Adrenal gland (tissue), 5 donors: ENCODE data around the gene PSTK.

Experiments used
- POLR2A ChIP-seq, 2 donors: fragments of 450-650 bp; IDR thresholded peaks; one replicate each; pipeline ENCODE4 v1.6.1; 2017; ENCODE audit warnings: antibody characterized with exemption in 2 of 2, mild to moderate bottlenecking in 2 of 2, moderate library complexity in 1 of 2
- TF ChIP-seq, protein P1 (sequence below), 6 experiments: fragments of 450-650 bp in 4 of 6; fragments of 200-600 bp in 2 of 6; sonication (generic) in 1 of 6; IDR thresholded peaks; 1 replicate in 5 of 6; 2 replicates in 1 of 6; pipeline versions ENCODE4 v1.5.1 to v1.8.0; 2016 to 2021; ENCODE audit warnings: antibody characterized with exemption in 6 of 6, mild to moderate bottlenecking in 2 of 6, moderate library complexity in 1 of 6
- donor health status: DM: no; HTN: no; CAD: no.

DNA sequence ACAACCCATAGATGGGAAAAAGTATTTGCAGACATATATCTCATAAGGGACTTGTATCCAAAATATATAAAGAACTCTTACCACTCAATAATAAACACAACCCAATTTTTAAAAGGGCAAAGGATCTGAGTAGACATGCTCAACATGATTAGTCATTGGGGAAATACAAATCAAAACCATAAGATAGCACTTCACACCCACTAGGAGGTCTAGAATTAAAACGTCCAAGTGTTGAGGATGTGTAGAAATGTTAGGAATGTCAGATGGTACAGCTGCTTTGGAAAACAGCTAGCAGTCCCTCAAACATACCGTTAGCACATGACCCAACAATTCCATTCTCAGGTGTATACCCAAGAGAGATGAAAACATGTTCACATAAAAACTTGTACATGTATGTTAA lies 8.3 kb downstream of the PSTK start:
- TF ChIP-seq, protein P1, sequence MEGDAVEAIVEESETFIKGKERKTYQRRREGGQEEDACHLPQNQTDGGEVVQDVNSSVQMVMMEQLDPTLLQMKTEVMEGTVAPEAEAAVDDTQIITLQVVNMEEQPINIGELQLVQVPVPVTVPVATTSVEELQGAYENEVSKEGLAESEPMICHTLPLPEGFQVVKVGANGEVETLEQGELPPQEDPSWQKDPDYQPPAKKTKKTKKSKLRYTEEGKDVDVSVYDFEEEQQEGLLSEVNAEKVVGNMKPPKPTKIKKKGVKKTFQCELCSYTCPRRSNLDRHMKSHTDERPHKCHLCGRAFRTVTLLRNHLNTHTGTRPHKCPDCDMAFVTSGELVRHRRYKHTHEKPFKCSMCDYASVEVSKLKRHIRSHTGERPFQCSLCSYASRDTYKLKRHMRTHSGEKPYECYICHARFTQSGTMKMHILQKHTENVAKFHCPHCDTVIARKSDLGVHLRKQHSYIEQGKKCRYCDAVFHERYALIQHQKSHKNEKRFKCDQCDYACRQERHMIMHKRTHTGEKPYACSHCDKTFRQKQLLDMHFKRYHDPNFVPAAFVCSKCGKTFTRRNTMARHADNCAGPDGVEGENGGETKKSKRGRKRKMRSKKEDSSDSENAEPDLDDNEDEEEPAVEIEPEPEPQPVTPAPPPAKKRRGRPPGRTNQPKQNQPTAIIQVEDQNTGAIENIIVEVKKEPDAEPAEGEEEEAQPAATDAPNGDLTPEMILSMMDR (IDR thresholded peaks at IDR 0.05), result no peak
- no peak for TF ChIP-seq POLR2A (IDR thresholded peaks at IDR 0.05)
